A549 (cell line): ENCODE data around the gene CENPB. TPM values are rescaled to one million over a fixed set of nuclear protein-coding genes. Genes with fewer than 3 reads are reported as not detected.

Experiments used
- ATAC-seq, 2 experiments: fragments of 200-7000 bp in 1 of 2; fragments of >200 bp in 1 of 2; cut with Nextera tagmentation in 1 of 2; cut with Tn5 transposase in 1 of 2; 3 replicates each; pipeline versions ENCODE4 v1.8.0 to v1.9.1; 2018 to 2020; ENCODE audit warnings: mild to moderate bottlenecking in 1 of 2, moderate library complexity in 1 of 2
- CTCF ChIA-PET: fragments of 300-600 bp; sonication (Branson Sonifier 250); formaldehyde crosslinking; extraction: SDS; loops from one replicate; lab custom pipeline; 2021; ENCODE audit warnings: antibody characterized with exemption, inconsistent platforms; lab: Yijun Ruan, JAX
- POLR2A ChIA-PET: fragments of 350-600 bp; formaldehyde crosslinking; extraction: SDS; loops from one replicate; lab custom pipeline; 2021; ENCODE audit warnings: antibody characterized with exemption, inconsistent platforms; lab: Yijun Ruan, JAX
- DNase-seq, 2 experiments: peaks; one replicate each; pipeline versions ENCODE4 v3.0.0 to v3.0.0-alpha.2; 2011 to 2016; ENCODE audit warnings: low read depth in 1 of 2, low spot score in 1 of 2
- FAIRE-seq: peaks from 2 replicates; lab custom pipeline; 2011; peaks lifted over from hg19 to GRCh38; lab: Jason Lieb, UNC
- H3K27ac ChIP-seq, 2 experiments: fragments of >200 bp; sonication (Bioruptor Twin); formaldehyde crosslinking; 3 replicates each; pipeline ENCODE4 v1.5.1; 2016 to 2017
- H3K4me1 ChIP-seq: fragments of >200 bp; sonication (Bioruptor Twin); formaldehyde crosslinking; 3 replicates; pipeline ENCODE4 v1.6.1; 2016
- H3K4me2 ChIP-seq: fragments of >200 bp; sonication (Bioruptor Twin); formaldehyde crosslinking; 3 replicates; pipeline ENCODE4 v1.6.1; 2016
- H3K4me3 ChIP-seq: fragments of >200 bp; sonication (Bioruptor Twin); formaldehyde crosslinking; 3 replicates; pipeline ENCODE4 v1.5.1; 2016
- H3K9me3 ChIP-seq: fragments of >200 bp; sonication (Bioruptor Twin); formaldehyde crosslinking; 3 replicates; pipeline ENCODE4 v1.6.1; 2016
- CBX2 ChIP-seq: fragments of 200-600 bp; sonication (generic); IDR thresholded peaks from 2 replicates; pipeline ENCODE4 v1.6.1; 2016; ENCODE audit warnings: low read depth, mild to moderate bottlenecking, borderline replicate concordance
- CBX8 ChIP-seq: fragments of 200-600 bp; sonication (generic); IDR thresholded peaks from 2 replicates; pipeline ENCODE4 v1.6.1; 2016
- CEBPB ChIP-seq, 2 experiments: fragments of >200 bp in 1 of 2; sonication (Bioruptor Twin) in 1 of 2; formaldehyde crosslinking in 1 of 2; IDR thresholded peaks; 2 replicates each; pipeline ENCODE4 v1.6.1; 2012 to 2016
- ESRRA ChIP-seq: fragments of 150-350 bp; IDR thresholded peaks from 2 replicates; pipeline ENCODE4 v1.6.1; 2014; ENCODE audit warnings: mild to moderate bottlenecking, low read length, borderline replicate concordance
- FOXS1 ChIP-seq: fragments of 250-450 bp; sonication (Bioruptor Pico); IDR thresholded peaks from 2 replicates; pipeline ENCODE4 v1.5.0; 2020; ENCODE audit warnings: mild to moderate bottlenecking, moderate library complexity
- GATA3 ChIP-seq: IDR thresholded peaks from 2 replicates; pipeline ENCODE4 v1.6.1; 2012; ENCODE audit warnings: borderline replicate concordance
- HOXA7 ChIP-seq: fragments of 250-450 bp; sonication (Bioruptor Pico); IDR thresholded peaks from 2 replicates; pipeline ENCODE4 v1.5.0; 2020; ENCODE audit warnings: mild to moderate bottlenecking, moderate library complexity
- HOXB13 ChIP-seq: fragments of 250-450 bp; sonication (Bioruptor Pico); IDR thresholded peaks from 2 replicates; pipeline ENCODE4 v1.5.0; 2020; ENCODE audit warnings: low read depth, mild to moderate bottlenecking, moderate library complexity
- HOXB5 ChIP-seq: fragments of 250-450 bp; sonication (Bioruptor Pico); IDR thresholded peaks from 2 replicates; pipeline ENCODE4 v1.5.0; 2020; ENCODE audit warnings: mild to moderate bottlenecking, moderate library complexity
- JUN ChIP-seq, 2 experiments: fragments of >200 bp; sonication (Bioruptor Twin); formaldehyde crosslinking; IDR thresholded peaks; 2 replicates in 1 of 2; 3 replicates in 1 of 2; pipeline ENCODE4 v1.6.1; 2016 to 2017
- JUNB ChIP-seq: fragments of >200 bp; sonication (Bioruptor Twin); formaldehyde crosslinking; IDR thresholded peaks from 2 replicates; pipeline ENCODE4 v1.6.1; 2016
- KDM1A ChIP-seq: fragments of 200-600 bp; sonication (generic); IDR thresholded peaks from 2 replicates; pipeline ENCODE4 v1.6.1; 2016; ENCODE audit warnings: low read depth, mild to moderate bottlenecking
- KDM5A ChIP-seq: fragments of 200-600 bp; sonication (generic); IDR thresholded peaks from 2 replicates; pipeline ENCODE4 v1.6.1; 2016; ENCODE audit warnings: antibody characterized with exemption, mild to moderate bottlenecking
- MAFK ChIP-seq: fragments of 450-650 bp; IDR thresholded peaks from 2 replicates; pipeline ENCODE4 v1.6.1; 2014; ENCODE audit not compliant: partially characterized antibody
- MAZ ChIP-seq: fragments of 150-350 bp; IDR thresholded peaks from 2 replicates; pipeline ENCODE4 v1.6.1; 2014; ENCODE audit warnings: antibody characterized with exemption, low read depth, low read length, borderline replicate concordance
- MYC ChIP-seq: IDR thresholded peaks from 2 replicates; pipeline ENCODE4 v1.6.1; 2012; ENCODE audit warnings: mild to moderate bottlenecking, inconsistent platforms, low read length, improper control_type of control experiment, borderline replicate concordance
- NPAS2 ChIP-seq: fragments of 250-450 bp; sonication (Bioruptor Pico); IDR thresholded peaks from 2 replicates; pipeline ENCODE4 v1.8.0; 2022; ENCODE audit warnings: mild to moderate bottlenecking, moderate library complexity, borderline replicate concordance
- PHF8 ChIP-seq: fragments of 200-600 bp; sonication (generic); IDR thresholded peaks from 2 replicates; pipeline ENCODE4 v1.6.1; 2016; ENCODE audit warnings: low read depth, mild to moderate bottlenecking, antibody characterized with exemption, moderate library complexity, borderline replicate concordance
- POLR2AphosphoS2 ChIP-seq: conservative IDR thresholded peaks from 2 replicates; pipeline ENCODE4 v1.6.1; 2012; ENCODE audit warnings: low read length, improper control_type of control experiment, inconsistent platforms
- RARB ChIP-seq: fragments of 250-450 bp; sonication (Bioruptor Pico); IDR thresholded peaks from 2 replicates; pipeline ENCODE4 v1.8.0; 2021; ENCODE audit warnings: mild to moderate bottlenecking, moderate library complexity
- RFX5 ChIP-seq: fragments of 450-650 bp; IDR thresholded peaks from 2 replicates; pipeline ENCODE4 v1.7.1; 2014; ENCODE audit warnings: antibody characterized with exemption, mild to moderate bottlenecking, moderate library complexity
- RNF2 ChIP-seq: fragments of 200-600 bp; sonication (generic); IDR thresholded peaks from 2 replicates; pipeline ENCODE4 v1.6.1; 2016; ENCODE audit warnings: low read depth, mild to moderate bottlenecking, antibody characterized with exemption, moderate library complexity, borderline replicate concordance
- SREBF2 ChIP-seq: fragments of 450-650 bp; IDR thresholded peaks from 2 replicates; pipeline ENCODE4 v1.6.1; 2014; ENCODE audit warnings: mild to moderate bottlenecking, moderate library complexity
- TP53 ChIP-seq: fragments of 250-450 bp; sonication (Bioruptor Pico); IDR thresholded peaks from 2 replicates; pipeline ENCODE4 v1.5.0; 2021; ENCODE audit warnings: mild to moderate bottlenecking, moderate library complexity
- ZC3H11A ChIP-seq: fragments of 450-650 bp; IDR thresholded peaks from 2 replicates; pipeline ENCODE4 v1.6.1; 2014; ENCODE audit warnings: antibody characterized with exemption, mild to moderate bottlenecking
- ZNF302 ChIP-seq: fragments of 250-450 bp; sonication (Bioruptor Pico); IDR thresholded peaks from 2 replicates; pipeline ENCODE4 v1.9.0; 2021; ENCODE audit warnings: inconsistent platforms, mild to moderate bottlenecking, moderate library complexity
- WGBS: methylation state at CpG from one replicate; pipeline ENCODE4 v1.1.6; 2017; ENCODE audit errors: missing lambda C conversion rate; 5-methylcytosine and 5-hydroxymethylcytosine counted together
- polyA plus RNA-seq, 4 experiments: library from polyadenylated mRNA; depleted of rRNA in 3 of 4; stranded (reverse); fragments of >200 nt; fragmentation: RNase III in 1 of 4; extraction: RNeasy Plus Mini Kit Qiagen cat#74134 plus additional on column Dnase treatment in 1 of 4; gene quantifications; 2 replicates in 3 of 4; 3 replicates in 1 of 4; pipeline ENCODE4 v1.2.3, GENCODE V29; 2011 to 2017
- TF ChIP-seq, protein P1 (sequence below): fragments of >200 bp; sonication (Bioruptor Twin); formaldehyde crosslinking; IDR thresholded peaks from 3 replicates; pipeline ENCODE4 v1.6.1; 2016
- TF ChIP-seq, protein P2 (sequence below): fragments of >200 bp; sonication (Bioruptor Twin); formaldehyde crosslinking; IDR thresholded peaks from 3 replicates; pipeline ENCODE4 v1.5.1; 2016
- TF ChIP-seq, protein P3 (sequence below): fragments of 250-450 bp; sonication (Bioruptor Pico); IDR thresholded peaks from 2 replicates; pipeline ENCODE4 v1.5.0; 2021; ENCODE audit warnings: mild to moderate bottlenecking, moderate library complexity, borderline replicate concordance
- TF ChIP-seq, protein P4 (sequence below): fragments of >200 bp; sonication (Bioruptor Twin); formaldehyde crosslinking; IDR thresholded peaks from 2 replicates; pipeline ENCODE4 v1.6.1; 2016
- TF ChIP-seq, protein P5 (sequence below): fragments of 450-650 bp; IDR thresholded peaks from 2 replicates; pipeline ENCODE4 v1.6.1; 2014; ENCODE audit warnings: antibody characterized with exemption
- TF ChIP-seq, protein P6 (sequence below): IDR thresholded peaks from 2 replicates; pipeline ENCODE4 v1.6.1; 2012; ENCODE audit warnings: low read depth, borderline replicate concordance

CENPB gene
- polyA plus RNA-seq, 2 of the 4 experiments (the other 2 are of a cell fraction): 42.6 to 106 TPM

DNA sequence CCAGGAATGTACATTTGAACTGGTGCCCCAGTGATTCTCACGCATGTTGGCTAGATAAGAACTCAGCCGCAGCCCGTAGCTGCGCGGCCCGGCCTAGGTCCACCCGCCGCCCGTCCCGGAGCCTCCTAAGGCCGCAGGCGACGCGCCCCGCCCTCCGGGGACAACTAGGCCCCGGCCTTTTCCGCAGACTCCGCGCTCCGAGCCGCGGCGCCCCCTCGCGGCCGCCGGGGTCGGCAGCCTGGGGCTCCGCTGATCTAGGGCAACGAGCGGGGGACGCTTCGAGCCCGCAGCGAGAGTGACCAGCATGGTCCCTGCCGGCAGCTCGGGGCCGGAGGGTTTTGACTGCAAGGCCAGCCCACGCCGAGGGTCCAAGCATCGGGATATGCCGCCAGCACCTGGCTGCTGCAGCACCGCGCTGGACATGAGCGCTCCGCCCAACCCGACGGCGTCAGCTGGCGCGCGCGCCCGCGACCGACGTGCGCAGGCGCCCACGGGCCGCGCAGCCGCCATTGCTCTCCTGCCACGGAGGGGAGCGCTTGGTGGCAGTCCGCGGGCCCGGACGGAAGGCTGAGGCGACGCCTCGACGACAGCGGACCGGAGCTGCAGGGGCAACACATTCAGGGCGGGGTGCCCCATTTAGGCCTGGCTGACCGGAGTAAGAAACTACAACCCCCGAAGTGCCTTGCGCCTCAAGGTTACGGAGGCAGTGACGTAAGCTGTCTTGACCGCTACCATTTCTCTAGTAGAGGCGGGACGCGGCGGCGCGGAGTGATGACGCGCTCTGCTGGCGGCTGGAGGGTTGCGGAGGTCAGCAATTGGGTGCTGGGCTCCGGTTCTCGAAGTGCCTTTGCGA, 33.7 kb upstream of the CENPB start, which contains the start of gene AP5S1 (continued):
- TF ChIP-seq ZNF302 (no peak), ESRRA (no peak; the same call in none of the 2 replicates), SREBF2 (no peak), MAZ (peak; percentile 96; the same call in 1 of the 2 replicates), CEBPB (IDR thresholded peaks at IDR 0.05) (peak in 1 of 2 experiments; percentile 4; a peak in 1 of 4 replicates), FOXS1 (CRISPR knock-in tag) (peak; percentile 66), KDM5A (peak; percentile 82; the same call in 1 of the 2 replicates), JUNB (no peak), KDM1A (no peak), JUN (IDR thresholded peaks at IDR 0.05) (peak; percentile 86 to 97), HOXA7 (CRISPR knock-in tag) (no peak), NPAS2 (CRISPR knock-in tag) (peak; percentile 32; the same call in 1 of the 2 replicates), MAFK (peak; percentile 88), CBX2 (no peak), PHF8 (peak; percentile 87; the same call in 1 of the 2 replicates), CBX8 (no peak)
- TF ChIP-seq, protein P1, sequence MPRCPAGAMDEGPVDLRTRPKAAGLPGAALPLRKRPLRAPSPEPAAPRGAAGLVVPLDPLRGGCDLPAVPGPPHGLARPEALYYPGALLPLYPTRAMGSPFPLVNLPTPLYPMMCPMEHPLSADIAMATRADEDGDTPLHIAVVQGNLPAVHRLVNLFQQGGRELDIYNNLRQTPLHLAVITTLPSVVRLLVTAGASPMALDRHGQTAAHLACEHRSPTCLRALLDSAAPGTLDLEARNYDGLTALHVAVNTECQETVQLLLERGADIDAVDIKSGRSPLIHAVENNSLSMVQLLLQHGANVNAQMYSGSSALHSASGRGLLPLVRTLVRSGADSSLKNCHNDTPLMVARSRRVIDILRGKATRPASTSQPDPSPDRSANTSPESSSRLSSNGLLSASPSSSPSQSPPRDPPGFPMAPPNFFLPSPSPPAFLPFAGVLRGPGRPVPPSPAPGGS: peak; percentile 93
- TF ChIP-seq, protein P2, sequence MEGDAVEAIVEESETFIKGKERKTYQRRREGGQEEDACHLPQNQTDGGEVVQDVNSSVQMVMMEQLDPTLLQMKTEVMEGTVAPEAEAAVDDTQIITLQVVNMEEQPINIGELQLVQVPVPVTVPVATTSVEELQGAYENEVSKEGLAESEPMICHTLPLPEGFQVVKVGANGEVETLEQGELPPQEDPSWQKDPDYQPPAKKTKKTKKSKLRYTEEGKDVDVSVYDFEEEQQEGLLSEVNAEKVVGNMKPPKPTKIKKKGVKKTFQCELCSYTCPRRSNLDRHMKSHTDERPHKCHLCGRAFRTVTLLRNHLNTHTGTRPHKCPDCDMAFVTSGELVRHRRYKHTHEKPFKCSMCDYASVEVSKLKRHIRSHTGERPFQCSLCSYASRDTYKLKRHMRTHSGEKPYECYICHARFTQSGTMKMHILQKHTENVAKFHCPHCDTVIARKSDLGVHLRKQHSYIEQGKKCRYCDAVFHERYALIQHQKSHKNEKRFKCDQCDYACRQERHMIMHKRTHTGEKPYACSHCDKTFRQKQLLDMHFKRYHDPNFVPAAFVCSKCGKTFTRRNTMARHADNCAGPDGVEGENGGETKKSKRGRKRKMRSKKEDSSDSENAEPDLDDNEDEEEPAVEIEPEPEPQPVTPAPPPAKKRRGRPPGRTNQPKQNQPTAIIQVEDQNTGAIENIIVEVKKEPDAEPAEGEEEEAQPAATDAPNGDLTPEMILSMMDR: peak; percentile 100

DNA sequence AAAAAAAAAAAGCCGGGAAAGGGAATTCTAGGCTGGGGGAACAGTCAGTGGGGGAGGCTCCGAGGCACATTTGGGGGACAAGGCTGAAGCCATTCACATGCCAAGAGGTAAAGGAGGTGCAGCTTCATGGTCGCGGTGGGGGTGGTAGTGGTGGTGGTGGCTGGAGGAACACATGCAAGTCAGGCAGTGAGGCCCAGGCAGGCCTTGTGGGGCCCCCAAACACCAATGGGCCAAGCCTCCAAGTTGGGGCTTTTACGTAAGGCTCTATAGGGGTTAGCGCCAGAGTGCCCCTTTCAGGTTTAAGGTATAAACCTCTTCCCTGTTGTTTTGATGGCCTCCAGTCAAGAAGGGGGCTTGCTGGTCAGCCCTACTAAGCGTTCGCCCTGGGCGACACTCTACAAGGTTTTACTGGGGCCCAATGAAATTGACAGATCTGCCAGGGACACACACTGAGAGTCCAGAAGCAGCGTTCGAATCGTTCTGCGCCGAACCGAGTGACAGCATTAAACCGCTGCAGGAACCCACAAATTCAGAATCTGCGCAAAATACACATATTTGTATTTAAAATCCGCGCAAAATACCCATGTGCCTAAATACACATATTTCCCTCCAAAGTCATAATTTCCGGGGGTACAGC, 33.0 kb upstream of the CENPB start:
- H3K4me3 ChIP-seq: peak overlapping the region; percentile 63
- POLR2A ChIA-PET: interaction anchor here (0.8 to 3.7 kb wide), 9 partner anchors 8 to 143 kb away, joined by 3 to 40 read pairs (median 10); partner anchors contain the start of genes ADISSP, CDC25B, CENPB and SPEF1
- WGBS: 65% methylated on average over 20 of the region's 20 CpGs
- ATAC-seq: no peak
- CTCF ChIA-PET: interaction anchor here (0.6 to 13.5 kb wide), 30 partner anchors 15 to 253 kb away, joined by 3 to 132 read pairs (median 5); partner anchors contain the start of genes ADISSP and MAVS
- H3K4me2 ChIP-seq: peak overlapping the region; percentile 74
- FAIRE-seq: no peak
- H3K9me3 ChIP-seq: no peaks in the 10 kb centered on the region
- H3K4me1 ChIP-seq: peaks cover 28% of the 10 kb centered on the region
- peak overlapping the region; percentile 91 to 92 for H3K27ac ChIP-seq
- DNase-seq: no peak
- TF ChIP-seq HOXB5 (CRISPR knock-in tag) (no peak), RNF2 (no peak), JUN (IDR thresholded peaks at IDR 0.05) (no peak), SREBF2 (no peak), RFX5 (no peak), GATA3 (no peak), ZC3H11A (no peak), POLR2AphosphoS2 (no peak), RARB (CRISPR knock-in tag) (no peak), HOXB13 (CRISPR knock-in tag) (no peak), TP53 (CRISPR knock-in tag) (no peak), MYC (no peak), CBX8 (no peak)
- TF ChIP-seq, protein P3, sequence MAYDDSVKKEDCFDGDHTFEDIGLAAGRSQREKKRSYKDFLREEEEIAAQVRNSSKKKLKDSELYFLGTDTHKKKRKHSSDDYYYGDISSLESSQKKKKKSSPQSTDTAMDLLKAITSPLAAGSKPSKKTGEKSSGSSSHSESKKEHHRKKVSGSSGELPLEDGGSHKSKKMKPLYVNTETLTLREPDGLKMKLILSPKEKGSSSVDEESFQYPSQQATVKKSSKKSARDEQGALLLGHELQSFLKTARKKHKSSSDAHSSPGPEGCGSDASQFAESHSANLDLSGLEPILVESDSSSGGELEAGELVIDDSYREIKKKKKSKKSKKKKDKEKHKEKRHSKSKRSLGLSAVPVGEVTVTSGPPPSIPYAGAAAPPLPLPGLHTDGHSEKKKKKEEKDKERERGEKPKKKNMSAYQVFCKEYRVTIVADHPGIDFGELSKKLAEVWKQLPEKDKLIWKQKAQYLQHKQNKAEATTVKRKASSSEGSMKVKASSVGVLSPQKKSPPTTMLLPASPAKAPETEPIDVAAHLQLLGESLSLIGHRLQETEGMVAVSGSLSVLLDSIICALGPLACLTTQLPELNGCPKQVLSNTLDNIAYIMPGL (CRISPR knock-in tag): no peak
- TF ChIP-seq, protein P4, sequence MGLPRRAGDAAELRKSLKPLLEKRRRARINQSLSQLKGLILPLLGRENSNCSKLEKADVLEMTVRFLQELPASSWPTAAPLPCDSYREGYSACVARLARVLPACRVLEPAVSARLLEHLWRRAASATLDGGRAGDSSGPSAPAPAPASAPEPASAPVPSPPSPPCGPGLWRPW: no peak
- TF ChIP-seq, protein P5, sequence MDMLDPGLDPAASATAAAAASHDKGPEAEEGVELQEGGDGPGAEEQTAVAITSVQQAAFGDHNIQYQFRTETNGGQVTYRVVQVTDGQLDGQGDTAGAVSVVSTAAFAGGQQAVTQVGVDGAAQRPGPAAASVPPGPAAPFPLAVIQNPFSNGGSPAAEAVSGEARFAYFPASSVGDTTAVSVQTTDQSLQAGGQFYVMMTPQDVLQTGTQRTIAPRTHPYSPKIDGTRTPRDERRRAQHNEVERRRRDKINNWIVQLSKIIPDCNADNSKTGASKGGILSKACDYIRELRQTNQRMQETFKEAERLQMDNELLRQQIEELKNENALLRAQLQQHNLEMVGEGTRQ: no peak
- TF ChIP-seq, protein P6, sequence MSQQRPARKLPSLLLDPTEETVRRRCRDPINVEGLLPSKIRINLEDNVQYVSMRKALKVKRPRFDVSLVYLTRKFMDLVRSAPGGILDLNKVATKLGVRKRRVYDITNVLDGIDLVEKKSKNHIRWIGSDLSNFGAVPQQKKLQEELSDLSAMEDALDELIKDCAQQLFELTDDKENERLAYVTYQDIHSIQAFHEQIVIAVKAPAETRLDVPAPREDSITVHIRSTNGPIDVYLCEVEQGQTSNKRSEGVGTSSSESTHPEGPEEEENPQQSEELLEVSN: no peak
